ENCODE measurements around the gene ARHGAP19. TPM values are rescaled to one million over a fixed set of nuclear protein-coding genes. Genes with fewer than 3 reads are reported as not detected.

The ARHGAP19 gene
- total RNA-seq, 3 donors from 2014 or later = 5.9 to 10.7 (median 8.8) TPM

- peak; percentile 62 for ATAC-seq
- peak; percentile 70 to 83 (median 83) for DNase-seq
- no peak for TF ChIP-seq CTCF (IDR thresholded peaks at IDR 0.05)
- no peaks in the 10 kb centered on the region for H3K9me3 ChIP-seq
- H3K36me3 ChIP-seq (ENCODE audit: low read depth) = no peaks in the 10 kb centered on the region
- H3K4me1 ChIP-seq (ENCODE audit: low read depth) = peaks cover 12% of the 10 kb centered on the region
- intact Hi-C loops (cut with DNase I, micrococcal nuclease) = no loop called here
- peak overlapping the region; percentile 51 for H3K4me3 ChIP-seq
Observed at GRCh38 chr10:97319671-97320479, 27.4 kb upstream of the ARHGAP19 start.

GRCh38 chr10:97318772-97319651, 26.6 kb upstream of the ARHGAP19 start, which contains the start of gene FRAT1:
FRAT1 (plus strand) TSS chr10:97319271; CDS start chr10:97319454, 183 bp downstream.
- intact Hi-C loops (cut with DNase I, micrococcal nuclease) = no loop called here
- no peak for TF ChIP-seq CTCF (IDR thresholded peaks at IDR 0.05)
- no peaks in the 10 kb centered on the region for H3K36me3 ChIP-seq (ENCODE audit: low read depth)

GRCh38 chr10:97314671-97315070, 22.2 kb upstream of the ARHGAP19 start:
- Histone ChIP-seq H3K9me3 (no peaks in the 10 kb centered on the region), H3K4me3 (no peak overlapping the region), H3K4me1 (ENCODE audit: low read depth) (no peaks in the 10 kb centered on the region), H3K36me3 (ENCODE audit: low read depth) (no peaks in the 10 kb centered on the region)
- no peak for DNase-seq
- ATAC-seq = no peak
- intact Hi-C loops (cut with DNase I, micrococcal nuclease) = no loop called here
- no peak for TF ChIP-seq CTCF (IDR thresholded peaks at IDR 0.05)

More at GRCh38 chr10:97318772-97319651, 26.6 kb upstream of the ARHGAP19 start, which contains the start of gene FRAT1:
- Histone ChIP-seq H3K9me3 (no peaks in the 10 kb centered on the region), H3K4me3 (peak within 1 kb of the TSS; percentile 51), H3K4me1 (ENCODE audit: low read depth) (peaks cover 12% of the 10 kb centered on the region)
- DNase-seq (peak; percentile 93 to 96 (median 95)), ATAC-seq (peak; percentile 91)

GRCh38 chr10:97312897-97313296, 20.5 kb upstream of the ARHGAP19 start:
- H3K4me1 ChIP-seq (ENCODE audit: low read depth) = no peaks in the 10 kb centered on the region
- no peaks in the 10 kb centered on the region for H3K36me3 ChIP-seq (ENCODE audit: low read depth)
- no peak for TF ChIP-seq CTCF (IDR thresholded peaks at IDR 0.05)
- no peak for DNase-seq
- intact Hi-C loops (cut with DNase I, micrococcal nuclease) = no loop called here
- H3K4me3 ChIP-seq = no peak overlapping the region
- ATAC-seq = no peak
- H3K9me3 ChIP-seq = no peaks in the 10 kb centered on the region

GRCh38 chr10:97311111-97311626, 18.7 kb upstream of the ARHGAP19 start:
- Histone ChIP-seq H3K4me1 (ENCODE audit: low read depth) (no peaks in the 10 kb centered on the region), H3K36me3 (ENCODE audit: low read depth) (no peaks in the 10 kb centered on the region), H3K9me3 (no peaks in the 10 kb centered on the region), H3K4me3 (no peak overlapping the region)
- ATAC-seq = no peak
- intact Hi-C loops (cut with DNase I, micrococcal nuclease) = no loop called here
- no peak for DNase-seq
- no peak for TF ChIP-seq CTCF (IDR thresholded peaks at IDR 0.05)
